ENCODE measurements around the gene NSF. TPM values are rescaled to one million over a fixed set of nuclear protein-coding genes. Genes with fewer than 3 reads are reported as not detected.
A peak's percentile ranks its signal among the peaks of the same experiment; 100 is the strongest.

NSF gene
- total and polyA plus RNA-seq, 3 experiments from 2014 or later = 22.7 to 43.0 (median 37.7) TPM

GRCh38 chr17:46773676-46774075, 183.2 kb downstream of the NSF start:
- Histone ChIP-seq H3K4me1 (ENCODE audit: insufficient read depth, low read length) (peaks cover 15% of the 10 kb centered on the region), H3K27me3 (ENCODE audit: insufficient read depth, low read length, poor library complexity, severe bottlenecking) (peaks cover 30% of the 10 kb centered on the region), H3K9me3 (ENCODE audit: low read length) (no peaks in the 10 kb centered on the region), H3K27ac (ENCODE audit: low read depth, low read length) (no peak overlapping the region), H3K36me3 (ENCODE audit: insufficient read depth, low read length) (no peaks in the 10 kb centered on the region), H3K4me3 (ENCODE audit: low read length) (no peak overlapping the region)
- H3K27me3 Mint-ChIP-seq = peaks cover 35 to 66% of the 10 kb centered on the region in 2 donors
- H3K4me3 Mint-ChIP-seq = no peak overlapping the region
- H3K9me3 Mint-ChIP-seq = peaks cover 0 to 2% (median 0%) of the 10 kb centered on the region in 5 donors
- no peak for DNase-seq
- POLR2A ChIA-PET = no interaction called here
- CTCF ChIA-PET = no interaction called here
- H3K27ac Mint-ChIP-seq = no peak overlapping the region
- H3K4me1 Mint-ChIP-seq = peaks cover 4 to 27% (median 9%) of the 10 kb centered on the region in 3 donors
- H3K36me3 Mint-ChIP-seq = no peaks in the 10 kb centered on the region

GRCh38 chr17:46774108-46774737, 183.8 kb downstream of the NSF start:
- H3K27ac ChIP-seq (ENCODE audit: low read depth, low read length) = no peak overlapping the region
- H3K27me3 ChIP-seq (ENCODE audit: insufficient read depth, low read length, poor library complexity, severe bottlenecking) = peaks cover 30% of the 10 kb centered on the region
- H3K4me3 ChIP-seq (ENCODE audit: low read length) = no peak overlapping the region
- H3K4me1 ChIP-seq (ENCODE audit: insufficient read depth, low read length) = peaks cover 15% of the 10 kb centered on the region
- H3K9me3 Mint-ChIP-seq = no peaks in the 10 kb centered on the region
- peak overlapping the region in 3 of 7 donors; percentile 8 to 66 (median 8) for H3K4me3 Mint-ChIP-seq
- peaks cover 4 to 26% (median 9%) of the 10 kb centered on the region in 3 donors for H3K4me1 Mint-ChIP-seq
- H3K36me3 ChIP-seq (ENCODE audit: insufficient read depth, low read length) = no peaks in the 10 kb centered on the region
- CTCF ChIA-PET = interaction anchor here (0.9 kb wide), 1 partner anchor 15 kb away, joined by 3 read pairs; no protein-coding TSS in a partner anchor
- H3K27ac Mint-ChIP-seq = peak overlapping the region in 1 of 8 donors; percentile 50
- H3K27me3 Mint-ChIP-seq = peaks cover 40 to 68% of the 10 kb centered on the region in 2 donors
- POLR2A ChIA-PET = no interaction called here
- H3K9me3 ChIP-seq (ENCODE audit: low read length) = no peaks in the 10 kb centered on the region
- peak in 1 of 5 donors; percentile 27 for DNase-seq
- no peaks in the 10 kb centered on the region for H3K36me3 Mint-ChIP-seq

- Mint-ChIP-seq H3K27me3 (peaks cover 35 to 63% of the 10 kb centered on the region in 2 donors), H3K4me1 (peaks cover 4 to 13% (median 6%) of the 10 kb centered on the region in 3 donors), H3K36me3 (no peaks in the 10 kb centered on the region), H3K4me3 (peak overlapping the region in 1 of 7 donors; percentile 44), H3K9me3 (no peaks in the 10 kb centered on the region), H3K27ac (no peak overlapping the region)
- Histone ChIP-seq H3K36me3 (ENCODE audit: insufficient read depth, low read length) (no peaks in the 10 kb centered on the region), H3K4me3 (ENCODE audit: low read length) (no peak overlapping the region), H3K27ac (ENCODE audit: low read depth, low read length) (no peak overlapping the region), H3K9me3 (ENCODE audit: low read length) (no peaks in the 10 kb centered on the region), H3K4me1 (ENCODE audit: insufficient read depth, low read length) (peaks cover 6% of the 10 kb centered on the region), H3K27me3 (ENCODE audit: insufficient read depth, low read length, poor library complexity, severe bottlenecking) (peaks cover 20% of the 10 kb centered on the region)
- DNase-seq = no peak
- ChIA-PET CTCF (no interaction called here), POLR2A (no interaction called here)
These were observed 186.0 kb downstream of the NSF start for GRCh38 chr17:46776298-46777005.

- ChIA-PET POLR2A (no interaction called here), CTCF (no interaction called here)
- no peak for DNase-seq
- Mint-ChIP-seq H3K27ac (no peak overlapping the region), H3K27me3 (peaks cover 23 to 50% of the 10 kb centered on the region in 2 donors), H3K4me3 (no peak overlapping the region), H3K36me3 (no peaks in the 10 kb centered on the region), H3K4me1 (peaks cover 0 to 1% (median 0%) of the 10 kb centered on the region in 3 donors), H3K9me3 (no peaks in the 10 kb centered on the region)
- H3K27ac ChIP-seq (ENCODE audit: low read depth, low read length) = no peak overlapping the region
- no peaks in the 10 kb centered on the region for H3K4me1 ChIP-seq (ENCODE audit: insufficient read depth, low read length)
- peaks cover 7% of the 10 kb centered on the region for H3K27me3 ChIP-seq (ENCODE audit: insufficient read depth, low read length, poor library complexity, severe bottlenecking)
- no peaks in the 10 kb centered on the region for H3K9me3 ChIP-seq (ENCODE audit: low read length)
- H3K36me3 ChIP-seq (ENCODE audit: insufficient read depth, low read length) = no peaks in the 10 kb centered on the region
- H3K4me3 ChIP-seq (ENCODE audit: low read length) = no peak overlapping the region
These were observed 187.8 kb downstream of the NSF start for GRCh38 chr17:46777943-46778915.

GRCh38 chr17:46780003-46780373, 189.5 kb downstream of the NSF start:
- H3K9me3 ChIP-seq (ENCODE audit: low read length) = no peaks in the 10 kb centered on the region
- no peak overlapping the region for H3K4me3 ChIP-seq (ENCODE audit: low read length)
- Mint-ChIP-seq H3K36me3 (no peaks in the 10 kb centered on the region), H3K4me3 (no peak overlapping the region), H3K27ac (no peak overlapping the region), H3K4me1 (no peaks in the 10 kb centered on the region), H3K9me3 (no peaks in the 10 kb centered on the region), H3K27me3 (peaks cover 25 to 39% of the 10 kb centered on the region in 2 donors)
- ChIA-PET POLR2A (no interaction called here), CTCF (no interaction called here)
- H3K27ac ChIP-seq (ENCODE audit: low read depth, low read length) = no peak overlapping the region
- H3K36me3 ChIP-seq (ENCODE audit: insufficient read depth, low read length) = no peaks in the 10 kb centered on the region
- no peaks in the 10 kb centered on the region for H3K27me3 ChIP-seq (ENCODE audit: insufficient read depth, low read length, poor library complexity, severe bottlenecking)
- no peak for DNase-seq
- H3K4me1 ChIP-seq (ENCODE audit: insufficient read depth, low read length) = no peaks in the 10 kb centered on the region

GRCh38 chr17:46782250-46782953, 191.9 kb downstream of the NSF start:
- no peak for DNase-seq
- no peaks in the 10 kb centered on the region for H3K9me3 Mint-ChIP-seq

GRCh38 chr17:46783031-46783593, 192.6 kb downstream of the NSF start:
- no peaks in the 10 kb centered on the region for H3K4me1 Mint-ChIP-seq
- Histone ChIP-seq H3K27ac (ENCODE audit: low read depth, low read length) (no peak overlapping the region), H3K4me1 (ENCODE audit: insufficient read depth, low read length) (no peaks in the 10 kb centered on the region), H3K36me3 (ENCODE audit: insufficient read depth, low read length) (no peaks in the 10 kb centered on the region), H3K4me3 (ENCODE audit: low read length) (no peak overlapping the region), H3K27me3 (ENCODE audit: insufficient read depth, low read length, poor library complexity, severe bottlenecking) (no peaks in the 10 kb centered on the region), H3K9me3 (ENCODE audit: low read length) (no peaks in the 10 kb centered on the region)
- H3K9me3 Mint-ChIP-seq = no peaks in the 10 kb centered on the region
- no peaks in the 10 kb centered on the region for H3K36me3 Mint-ChIP-seq
- no peak overlapping the region for H3K27ac Mint-ChIP-seq
- ChIA-PET POLR2A (no interaction called here), CTCF (interaction anchor here (1.0 kb wide), 1 partner anchor 25 kb away, joined by 3 read pairs; no protein-coding TSS in a partner anchor)
- no peak overlapping the region for H3K4me3 Mint-ChIP-seq
- H3K27me3 Mint-ChIP-seq = peaks cover 18% of the 10 kb centered on the region in 2 donors
- DNase-seq = no peak

More at GRCh38 chr17:46782250-46782953, 191.9 kb downstream of the NSF start:
- Histone ChIP-seq H3K9me3 (ENCODE audit: low read length) (no peaks in the 10 kb centered on the region), H3K36me3 (ENCODE audit: insufficient read depth, low read length) (no peaks in the 10 kb centered on the region), H3K27me3 (ENCODE audit: insufficient read depth, low read length, poor library complexity, severe bottlenecking) (no peaks in the 10 kb centered on the region), H3K4me1 (ENCODE audit: insufficient read depth, low read length) (no peaks in the 10 kb centered on the region), H3K4me3 (ENCODE audit: low read length) (no peak overlapping the region), H3K27ac (ENCODE audit: low read depth, low read length) (no peak overlapping the region)
- H3K27ac Mint-ChIP-seq = no peak overlapping the region
- peaks cover 18 to 25% of the 10 kb centered on the region in 2 donors for H3K27me3 Mint-ChIP-seq
- ChIA-PET CTCF (no interaction called here), POLR2A (no interaction called here)
- no peak overlapping the region for H3K4me3 Mint-ChIP-seq
- no peaks in the 10 kb centered on the region for H3K4me1 Mint-ChIP-seq
- H3K36me3 Mint-ChIP-seq = no peaks in the 10 kb centered on the region
